HG02973 (cell line): Measurements from ENCODE around the gene PEX7.
"Not testable (repeated sequence)": the region's sequence is repeated elsewhere in the genome, so short reads cannot be mapped to it uniquely, and the experiment has no call there.

Source experiments
- ATAC-seq: cut with Tn5 transposase; IDR thresholded peaks from one replicate; pipeline ENCODE4 v1.9.1; 2021; ENCODE audit warnings: moderate library complexity; ENCODE audit not compliant: unreplicated experiment

PEX7 gene

GRCh38 chr6:136790411-136791295 is 31.7 kb upstream of the PEX7 start:
- ATAC-seq = no peak

GRCh38 chr6:136791296-136792094 is 30.9 kb upstream of the PEX7 start:
- ATAC-seq = peak; percentile 27

GRCh38 chr6:136792095-136792409 is 30.3 kb upstream of the PEX7 start:
- no peak for ATAC-seq

- peak; percentile 52 for ATAC-seq
Measured at GRCh38 chr6:136792410-136793262, 29.8 kb upstream of the PEX7 start, which contains the start of gene MAP3K5. MAP3K5 (minus strand) TSS chr6:136792477; CDS start chr6:136792157, 320 bp downstream.

GRCh38 chr6:136793363-136793762 is 29.0 kb upstream of the PEX7 start:
- no peak for ATAC-seq

GRCh38 chr6:136795386-136795785 is 27.0 kb upstream of the PEX7 start:
- ATAC-seq = no peak

GRCh38 chr6:136795996-136796395 is 26.4 kb upstream of the PEX7 start:
- ATAC-seq = no peak

- ATAC-seq = no peak
Measured at GRCh38 chr6:136798044-136798443, 24.3 kb upstream of the PEX7 start.

- no peak for ATAC-seq
Measured at GRCh38 chr6:136801581-136801980, 20.8 kb upstream of the PEX7 start.

GRCh38 chr6:136803608-136804007 is 18.8 kb upstream of the PEX7 start:
- no peak for ATAC-seq

- no peak for ATAC-seq
Measured at GRCh38 chr6:136809091-136809860, 13.1 kb upstream of the PEX7 start.

- ATAC-seq = no peak
Measured at GRCh38 chr6:136811272-136811671, 11.1 kb upstream of the PEX7 start.

GRCh38 chr6:136812174-136812573 is 10.2 kb upstream of the PEX7 start:
- no peak for ATAC-seq

- ATAC-seq = not testable (repeated sequence)
Measured at GRCh38 chr6:136815608-136816007, 6.8 kb upstream of the PEX7 start.

- ATAC-seq = no peak
Measured at GRCh38 chr6:136816656-136817055, 5.7 kb upstream of the PEX7 start.

- no peak for ATAC-seq
Measured at GRCh38 chr6:136820561-136820960, 1.8 kb upstream of the PEX7 start.

- peak; percentile 2 for ATAC-seq
Measured at GRCh38 chr6:136822046-136822375, 381 bp upstream of the PEX7 start.

GRCh38 chr6:136823128-136823660 is 802 bp downstream of the PEX7 start:
- no peak for ATAC-seq

GRCh38 chr6:136826216-136826615 is 3.8 kb downstream of the PEX7 start:
- ATAC-seq = no peak

GRCh38 chr6:136831873-136832562 is 9.6 kb downstream of the PEX7 start:
- no peak for ATAC-seq
